SJSA1 (cell line): Measurements from ENCODE around the gene ODAD3. TPM values are rescaled to one million over a fixed set of nuclear protein-coding genes. Genes with fewer than 3 reads are reported as not detected.
A peak's percentile ranks its signal among the peaks of the same experiment; 100 is the strongest.
"Not testable (repeated sequence)": the region's sequence is repeated elsewhere in the genome, so short reads cannot be mapped to it uniquely, and the experiment has no call there.

Experiments
- DNase-seq, 2 experiments: peaks; one replicate each; pipeline ENCODE4 v3.0.0-alpha.2; 2015 to 2020; ENCODE audit warnings: low spot score in 2 of 2, low read depth in 1 of 2
- H3K27ac ChIP-seq: fragments of 250-450 bp; sonication (Bioruptor Pico); 2 replicates; pipeline ENCODE4 v1.5.1; 2020; ENCODE audit warnings: mild to moderate bottlenecking, moderate library complexity
- H3K27me3 ChIP-seq: fragments of 250-450 bp; sonication (Bioruptor Pico); replicated peaks from 2 replicates; pipeline ENCODE4 v1.5.1; 2020; ENCODE audit warnings: mild to moderate bottlenecking, moderate library complexity
- H3K36me3 ChIP-seq: fragments of 250-450 bp; sonication (Bioruptor Pico); 2 replicates; pipeline ENCODE4 v1.5.1; 2020; ENCODE audit warnings: mild to moderate bottlenecking
- H3K4me1 ChIP-seq: fragments of 250-450 bp; sonication (Bioruptor Pico); replicated peaks from 2 replicates; pipeline ENCODE4 v1.6.1; 2021; ENCODE audit warnings: mild to moderate bottlenecking
- H3K4me3 ChIP-seq: fragments of 250-450 bp; sonication (Bioruptor Pico); 2 replicates; pipeline ENCODE4 v1.5.1; 2020; ENCODE audit warnings: mild to moderate bottlenecking
- H3K9me3 ChIP-seq: fragments of 250-450 bp; sonication (Bioruptor Pico); replicated peaks from 2 replicates; pipeline ENCODE4 v1.5.1; 2020; ENCODE audit warnings: mild to moderate bottlenecking
- total RNA-seq: library from RNA; depleted of rRNA; stranded (reverse); fragments of >200 nt; shearing (Covaris generic); gene quantifications from 2 replicates; pipeline ENCODE4 v1.2.3, GENCODE V29; 2014

Gene ODAD3
- total RNA-seq, 1 experiment from 2014 or later = 0.24 TPM

DNA sequence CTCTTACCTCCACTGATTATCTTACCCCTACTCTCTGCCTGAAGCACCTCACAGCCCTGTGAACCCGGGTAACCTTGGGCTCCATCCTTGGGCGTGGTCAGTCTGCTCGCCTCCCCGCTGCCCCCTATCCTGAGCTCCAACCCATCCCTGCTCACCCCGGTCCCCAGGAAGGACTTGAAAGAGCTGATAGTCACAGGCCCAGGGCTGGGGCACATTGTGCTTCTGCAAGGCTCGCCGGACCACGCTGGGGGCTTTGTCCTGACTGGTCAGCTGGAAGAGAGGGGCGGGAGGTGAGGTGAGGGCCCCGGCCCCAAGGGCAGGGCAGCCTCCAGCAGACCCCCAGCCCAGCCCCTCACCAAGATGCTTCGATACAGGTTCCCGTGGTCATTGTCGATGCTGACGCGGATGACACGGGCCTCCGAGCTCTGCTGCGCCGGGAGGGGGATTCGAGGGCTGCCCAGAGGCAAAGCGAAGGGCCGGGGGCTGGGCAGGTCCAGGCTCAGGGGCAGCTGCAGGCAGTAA, 37.8 kb downstream of the ODAD3 start:
- Histone ChIP-seq H3K27ac (no peak overlapping the region), H3K9me3 (no peaks in the 10 kb centered on the region), H3K27me3 (no peaks in the 10 kb centered on the region), H3K4me1 (no peaks in the 10 kb centered on the region), H3K36me3 (no peaks in the 10 kb centered on the region), H3K4me3 (no peak overlapping the region)
- DNase-seq = no peak

DNA sequence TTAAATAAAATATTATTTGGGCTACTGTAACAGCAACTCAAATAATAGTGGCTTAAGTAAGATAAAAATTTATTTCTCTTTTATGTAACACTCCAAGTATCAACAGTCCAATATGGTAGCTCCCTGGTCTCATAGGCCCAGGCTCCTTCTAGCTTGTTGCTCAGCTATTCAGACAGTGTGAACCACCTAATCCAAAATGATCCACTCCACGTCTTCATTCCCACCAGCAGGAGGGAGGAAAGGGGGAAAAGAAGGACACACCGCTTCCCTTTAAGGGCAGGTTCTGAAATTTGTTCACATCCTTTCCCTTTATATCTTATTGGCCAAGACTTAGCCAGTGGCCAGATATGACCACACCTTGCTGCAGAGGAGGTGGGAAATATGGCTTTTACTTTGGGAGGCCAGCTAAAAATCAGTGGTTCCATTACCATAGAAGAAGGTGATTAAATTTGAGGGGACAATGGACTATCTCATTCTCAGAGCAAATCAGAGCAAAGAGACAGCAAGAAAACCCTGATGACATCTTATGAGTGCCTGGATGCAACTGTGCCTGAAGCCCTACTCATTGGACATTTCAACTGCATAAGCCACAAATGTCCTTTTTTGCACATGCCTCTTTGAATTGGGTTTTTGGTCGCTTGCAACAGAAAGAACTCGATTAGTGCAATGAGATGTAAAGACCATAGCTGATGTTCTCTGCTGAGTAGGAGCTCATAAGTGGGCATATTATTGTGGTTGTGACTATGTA, 43.8 kb downstream of the ODAD3 start:
- Histone ChIP-seq H3K4me3 (no peak overlapping the region), H3K4me1 (no peaks in the 10 kb centered on the region), H3K27me3 (no peaks in the 10 kb centered on the region), H3K36me3 (no peaks in the 10 kb centered on the region), H3K9me3 (no peaks in the 10 kb centered on the region), H3K27ac (no peak overlapping the region)
- DNase-seq = no peak

DNA sequence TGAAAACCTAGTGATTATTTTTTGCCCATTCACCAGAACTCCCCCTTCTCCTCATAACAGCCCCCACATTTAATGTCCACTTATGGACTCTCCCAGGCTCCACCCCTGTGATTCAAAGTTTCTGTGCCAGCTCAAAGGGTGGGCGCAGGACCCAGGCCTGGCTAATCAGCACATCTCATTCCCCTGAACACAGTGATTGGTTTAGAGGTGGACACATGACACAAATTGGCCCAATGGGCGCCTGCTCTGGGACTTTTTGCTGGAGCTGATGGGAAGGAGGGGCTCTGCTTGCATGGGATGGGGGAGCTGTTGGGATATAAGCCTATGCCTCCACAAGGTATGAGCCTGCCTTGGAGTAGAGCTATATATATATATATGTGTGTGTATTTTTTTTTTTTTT, 44.6 kb downstream of the ODAD3 start:
- no peak overlapping the region for H3K27ac ChIP-seq
- no peaks in the 10 kb centered on the region for H3K27me3 ChIP-seq
- H3K36me3 ChIP-seq = no peaks in the 10 kb centered on the region
- H3K9me3 ChIP-seq = no peaks in the 10 kb centered on the region
- DNase-seq = no peak
- no peaks in the 10 kb centered on the region for H3K4me1 ChIP-seq
- H3K4me3 ChIP-seq = no peak overlapping the region

DNA sequence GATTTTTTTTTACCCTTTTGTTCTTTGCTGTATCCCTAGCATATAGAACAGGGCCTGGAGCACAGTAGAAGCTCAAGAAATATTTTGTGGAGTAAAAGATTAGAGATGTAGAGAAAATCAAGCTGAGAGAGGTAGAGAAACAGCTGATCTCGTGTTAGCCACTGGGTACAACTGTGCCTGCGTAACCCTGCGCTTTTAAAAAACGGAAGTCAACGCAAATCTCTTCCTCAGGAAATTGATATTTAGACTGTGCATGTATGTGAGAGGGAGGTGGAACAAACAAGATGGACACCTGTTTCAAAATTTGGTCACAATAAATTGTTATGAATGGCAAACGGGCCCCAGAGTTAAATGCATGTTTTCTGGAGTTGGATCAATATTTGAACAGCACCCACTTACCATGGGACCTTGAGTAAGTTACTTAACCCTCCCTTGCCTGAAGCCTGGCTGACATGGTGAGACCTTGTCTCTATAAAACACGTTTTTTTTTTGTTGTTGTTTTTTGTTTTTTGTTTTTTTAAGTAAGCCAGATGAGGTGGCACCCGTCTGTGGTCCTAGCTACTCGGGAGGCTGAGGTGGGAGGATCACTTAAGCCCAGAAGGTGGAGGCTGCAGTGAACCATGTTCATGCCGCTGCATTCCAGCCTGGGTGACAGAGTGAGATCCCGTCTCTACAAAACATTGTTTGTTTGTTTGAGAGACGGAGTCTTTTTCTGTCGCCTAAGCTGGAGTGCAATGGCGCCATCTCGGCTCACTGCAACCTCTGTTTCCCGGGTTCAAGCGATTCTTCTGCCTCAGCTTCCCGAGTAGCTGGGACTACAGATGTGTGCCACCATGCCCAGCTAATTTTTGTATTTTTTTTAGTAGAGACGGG, 47.5 kb downstream of the ODAD3 start:
- Histone ChIP-seq H3K9me3 (no peaks in the 10 kb centered on the region), H3K27ac (no peak overlapping the region)
- no peak for DNase-seq

DNA sequence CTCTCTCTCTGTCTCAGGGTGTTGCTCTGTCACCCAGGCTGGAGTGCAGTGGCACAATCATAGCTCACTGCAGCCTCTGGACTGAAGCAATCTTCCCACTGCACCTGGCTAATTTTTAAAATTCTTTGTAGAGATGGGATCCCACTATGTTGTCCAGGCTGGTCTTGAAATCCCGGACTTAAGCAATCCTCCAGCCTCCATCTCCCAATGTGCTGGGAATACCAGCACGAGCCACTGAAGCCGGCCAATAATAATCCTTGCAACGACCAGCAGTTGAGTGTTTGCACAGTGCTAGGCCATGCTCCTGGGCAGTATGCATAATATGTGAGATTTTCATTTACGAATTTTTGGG, 50.2 kb downstream of the ODAD3 start:
- peaks cover 12% of the 10 kb centered on the region for H3K27me3 ChIP-seq
- H3K36me3 ChIP-seq = no peaks in the 10 kb centered on the region
- no peak overlapping the region for H3K4me3 ChIP-seq
- H3K27ac ChIP-seq = no peak overlapping the region
- DNase-seq = no peak
- no peaks in the 10 kb centered on the region for H3K9me3 ChIP-seq
- H3K4me1 ChIP-seq = peaks cover 32% of the 10 kb centered on the region

More for the DNA sequence above, 47.5 kb downstream of the ODAD3 start:
- Histone ChIP-seq H3K4me1 (peaks cover 15% of the 10 kb centered on the region), H3K27me3 (peaks cover 12% of the 10 kb centered on the region), H3K4me3 (no peak overlapping the region), H3K36me3 (no peaks in the 10 kb centered on the region)

DNA sequence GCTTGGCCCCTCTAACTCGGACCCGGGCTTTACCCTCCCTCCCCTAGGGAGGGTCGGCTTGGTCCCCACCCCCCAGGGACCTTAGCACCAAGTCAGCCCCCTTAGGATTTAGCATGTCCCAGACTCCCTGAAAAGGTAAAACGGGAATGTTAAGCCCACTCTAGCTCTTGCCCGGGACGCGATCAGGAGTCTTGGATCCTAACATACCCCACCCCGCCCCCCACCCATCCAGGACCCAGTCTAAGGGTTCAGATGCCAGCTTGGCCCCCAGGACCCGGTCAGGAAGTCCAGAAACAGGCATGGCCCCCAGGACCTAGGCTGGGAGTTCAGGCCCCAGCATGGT, 51.2 kb downstream of the ODAD3 start:
- DNase-seq = no peak
- Histone ChIP-seq H3K4me3 (peak overlapping the region; percentile 20), H3K36me3 (no peaks in the 10 kb centered on the region), H3K9me3 (no peaks in the 10 kb centered on the region), H3K27ac (no peak overlapping the region), H3K27me3 (peaks cover 12% of the 10 kb centered on the region), H3K4me1 (peaks cover 37% of the 10 kb centered on the region)

DNA sequence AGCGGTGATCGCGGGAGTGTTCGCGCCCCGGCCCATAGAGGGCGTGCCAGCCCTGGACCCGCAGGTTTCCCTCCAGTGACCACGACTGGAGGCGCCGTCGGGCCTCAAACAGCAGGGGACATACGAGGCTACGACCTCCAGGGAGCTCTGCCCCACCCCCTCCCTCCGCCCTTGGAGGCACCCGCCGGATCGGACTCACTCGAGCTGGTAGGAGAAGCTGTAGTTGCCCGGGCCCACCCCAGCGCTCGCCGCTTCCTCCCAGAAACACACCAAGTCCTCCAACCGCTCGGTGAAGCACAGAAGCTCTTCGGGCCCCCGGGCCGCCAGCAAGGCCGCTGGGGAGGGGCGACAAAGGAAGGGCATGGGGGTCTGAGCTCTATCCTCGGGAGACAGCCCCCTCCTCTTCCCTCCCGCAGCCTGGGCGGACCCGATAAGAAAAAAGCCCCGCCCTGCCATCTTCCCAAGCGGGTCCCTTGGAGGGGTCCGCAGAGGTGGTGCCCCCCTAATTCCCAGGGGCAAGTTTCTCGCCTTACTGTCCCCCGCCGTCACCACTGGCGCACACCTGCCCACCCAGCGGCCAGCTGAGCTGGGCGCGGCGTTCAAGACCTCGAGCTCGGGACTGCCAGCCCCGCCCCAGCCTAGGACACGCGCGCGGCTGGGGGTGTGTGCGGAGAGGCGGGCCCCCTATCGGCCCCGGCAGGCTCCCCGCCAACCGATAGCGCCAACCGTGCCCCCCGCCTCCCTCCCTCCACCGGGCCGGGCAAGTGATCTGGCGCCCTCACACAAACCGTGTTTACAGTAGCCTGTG, 51.8 kb downstream of the ODAD3 start:
- Histone ChIP-seq H3K9me3 (no peaks in the 10 kb centered on the region), H3K4me3 (0 out of 2 replicates have a peak overlapping the region, but pooled peaks have one; percentile 3), H3K27me3 (peaks cover 12% of the 10 kb centered on the region), H3K36me3 (no peaks in the 10 kb centered on the region), H3K27ac (no peak overlapping the region), H3K4me1 (peaks cover 43% of the 10 kb centered on the region)
- DNase-seq = peak in 1 of 2 experiments; percentile 59

DNA sequence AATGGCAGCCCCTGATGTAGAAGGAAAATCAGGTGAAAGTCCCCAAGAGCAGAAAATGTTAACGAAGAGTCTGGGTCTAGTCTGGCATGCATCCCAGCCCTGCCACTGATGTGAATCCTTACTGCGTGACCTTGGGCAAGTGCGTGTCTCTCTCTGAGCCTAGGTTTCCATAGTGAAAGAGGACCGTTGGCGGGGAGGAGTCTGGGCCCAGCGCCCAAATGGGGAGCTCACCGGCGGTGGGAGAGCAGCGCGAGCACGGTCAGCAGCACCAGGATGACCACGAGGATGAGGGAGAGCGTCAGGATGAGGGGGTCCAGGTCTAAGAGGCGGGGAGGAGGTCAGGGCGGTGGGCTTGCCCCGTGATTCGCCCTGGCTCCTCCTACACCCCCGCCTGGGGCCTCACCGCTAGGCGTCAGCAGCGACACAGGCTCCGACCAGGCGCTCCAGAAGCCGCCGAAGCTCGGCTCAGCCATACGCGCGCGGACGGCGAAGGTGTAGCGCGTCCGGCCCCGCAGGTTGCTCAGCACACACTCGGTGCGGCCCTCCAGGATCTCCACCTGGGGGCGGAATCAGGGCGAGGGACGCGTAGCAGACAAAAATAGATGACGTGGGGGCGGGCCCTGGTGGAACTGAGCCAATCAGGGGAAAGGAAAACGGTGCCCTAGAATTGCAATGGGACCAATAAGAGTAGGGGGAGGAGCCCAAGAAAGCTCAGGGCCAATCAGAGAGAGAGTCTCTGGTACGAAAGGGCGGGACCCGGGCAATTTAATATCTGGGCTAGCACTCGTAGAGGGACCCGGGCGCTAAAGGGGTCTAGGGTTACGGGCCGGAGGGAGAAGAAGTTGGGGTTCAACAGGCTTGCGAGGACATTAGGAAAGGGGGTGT, 54.0 kb downstream of the ODAD3 start:
- peak; percentile 96 to 99 for DNase-seq
- Histone ChIP-seq H3K4me3 (peak overlapping the region; percentile 48), H3K27me3 (peaks cover 12% of the 10 kb centered on the region), H3K27ac (peak overlapping the region; percentile 53), H3K36me3 (no peaks in the 10 kb centered on the region), H3K9me3 (no peaks in the 10 kb centered on the region), H3K4me1 (peaks cover 55% of the 10 kb centered on the region)

DNA sequence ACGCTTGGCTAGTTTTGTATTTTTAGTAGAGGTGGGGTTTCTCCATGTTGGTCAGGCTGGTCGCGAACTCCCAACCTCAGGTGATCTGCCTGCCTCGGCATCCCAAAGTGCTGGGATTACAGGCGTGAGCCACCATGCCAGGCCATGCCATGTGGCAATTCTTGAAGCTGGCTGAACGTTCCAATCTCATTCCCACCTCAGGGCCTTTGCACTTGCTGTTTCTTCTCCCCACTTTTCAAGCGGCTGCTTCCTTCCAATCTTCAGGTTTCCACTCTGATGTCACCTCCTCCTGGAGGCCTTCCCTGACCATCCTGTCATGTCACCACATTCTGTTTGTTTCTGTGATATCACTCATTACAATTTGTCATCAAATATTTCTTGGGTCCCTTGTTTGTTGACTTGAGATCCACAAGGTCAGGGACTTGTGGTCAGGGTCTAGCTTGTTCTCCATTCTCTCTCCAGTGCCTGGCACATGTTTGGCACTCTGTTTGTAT, 55.0 kb downstream of the ODAD3 start:
- Histone ChIP-seq H3K36me3 (no peaks in the 10 kb centered on the region), H3K27me3 (peaks cover 12% of the 10 kb centered on the region), H3K4me3 (no peak overlapping the region), H3K4me1 (peaks cover 61% of the 10 kb centered on the region), H3K9me3 (no peaks in the 10 kb centered on the region), H3K27ac (no peak overlapping the region)
- no peak for DNase-seq

DNA sequence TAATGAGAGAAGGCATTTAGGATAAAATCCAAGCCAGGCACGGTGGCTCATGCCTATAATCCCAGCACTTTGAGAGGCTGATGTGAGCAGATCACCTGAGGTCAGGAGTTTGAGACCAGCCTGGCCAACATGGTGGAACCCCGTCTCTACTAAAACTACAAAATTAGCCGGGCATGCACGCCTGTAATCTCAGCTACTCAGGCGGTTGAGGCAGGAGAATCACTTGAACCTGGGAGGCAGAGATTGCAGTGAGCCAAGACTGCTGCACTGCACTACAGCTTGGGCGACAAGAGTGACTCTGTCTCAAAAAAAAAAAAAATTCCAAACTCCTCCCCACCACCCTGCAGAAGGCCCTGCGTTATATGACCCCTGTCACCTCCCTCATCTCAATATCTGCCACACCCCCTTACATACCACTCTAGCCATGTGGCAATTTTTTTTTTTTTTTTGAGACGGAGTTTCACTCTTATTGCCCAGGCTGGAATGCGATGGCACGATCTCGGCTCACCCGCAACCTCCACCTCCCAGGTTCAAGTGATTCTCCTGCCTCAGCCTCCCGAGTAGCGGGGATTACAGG, 55.6 kb downstream of the ODAD3 start:
- not testable (repeated sequence) for H3K36me3 ChIP-seq, H3K9me3 ChIP-seq, H3K27ac ChIP-seq, H3K4me3 ChIP-seq, DNase-seq
- peaks cover 12% of the 10 kb centered on the region for H3K27me3 ChIP-seq
- H3K4me1 ChIP-seq = peaks cover 61% of the 10 kb centered on the region

DNA sequence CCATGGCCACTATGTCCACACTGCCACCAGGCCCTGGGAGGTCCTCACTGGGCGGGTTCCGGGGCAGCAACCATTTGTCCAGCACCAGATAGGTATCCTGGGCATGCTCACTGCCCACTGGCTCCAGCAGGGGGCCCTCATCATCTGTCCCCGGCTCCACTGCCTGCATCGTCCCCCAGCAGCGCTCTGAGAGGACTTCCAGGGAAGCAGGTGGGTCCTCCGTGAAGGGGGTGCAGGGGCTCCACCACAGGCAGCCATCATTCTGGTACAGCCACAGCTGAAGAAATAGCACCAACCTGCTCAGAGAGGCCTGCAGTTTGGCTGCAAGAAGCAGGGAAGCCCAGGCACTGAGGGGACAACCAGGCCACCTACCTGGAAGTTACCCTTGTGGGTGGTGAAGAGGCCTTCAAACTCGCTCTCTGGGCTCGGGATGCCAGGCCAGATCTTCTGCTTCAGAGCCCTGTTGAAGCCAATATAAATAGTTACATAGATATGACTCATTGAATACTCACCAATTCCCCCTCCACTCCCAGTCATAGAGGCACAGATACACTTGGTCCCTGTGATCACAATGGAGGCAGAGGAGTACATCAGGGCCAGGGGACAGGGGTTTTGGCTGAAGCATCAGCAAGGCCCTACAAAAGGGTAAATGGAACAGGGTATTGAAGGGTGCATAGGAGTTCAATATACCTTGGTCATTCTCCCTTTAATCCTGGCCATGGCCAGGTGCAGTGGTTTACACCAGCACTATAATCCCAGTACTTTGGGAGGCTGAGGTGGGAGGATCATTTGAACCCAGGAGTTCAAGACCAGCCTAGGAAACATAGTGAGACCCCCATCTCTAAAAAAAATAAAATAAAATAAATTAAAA, 56.4 kb downstream of the ODAD3 start:
- Histone ChIP-seq H3K4me3 (no peak overlapping the region), H3K27me3 (peaks cover 12% of the 10 kb centered on the region), H3K27ac (no peak overlapping the region), H3K36me3 (no peaks in the 10 kb centered on the region), H3K9me3 (no peaks in the 10 kb centered on the region), H3K4me1 (peaks cover 61% of the 10 kb centered on the region)
- DNase-seq = peak; percentile 70 to 78

DNA sequence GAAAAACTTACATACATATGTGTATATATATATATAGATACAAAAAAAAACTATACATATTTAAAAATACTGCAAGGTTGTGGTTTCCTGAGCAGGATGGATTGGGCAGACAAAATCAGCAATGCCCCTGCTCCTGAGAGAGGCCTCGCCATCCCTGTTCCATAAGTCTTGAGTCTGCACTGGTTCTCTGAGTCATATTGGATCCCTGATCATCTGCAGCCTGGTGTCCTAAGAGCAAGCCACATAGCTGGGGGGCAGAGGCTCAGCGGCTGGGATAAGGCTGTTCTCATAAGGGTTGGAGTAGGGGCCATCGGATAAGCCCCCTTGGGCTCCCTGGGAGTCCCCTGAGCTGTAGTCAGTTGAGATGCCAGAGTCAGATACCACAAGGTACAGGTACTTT, 57.2 kb downstream of the ODAD3 start:
- Histone ChIP-seq H3K4me1 (peaks cover 55% of the 10 kb centered on the region), H3K27me3 (peaks cover 4% of the 10 kb centered on the region), H3K27ac (no peak overlapping the region), H3K9me3 (no peaks in the 10 kb centered on the region), H3K36me3 (no peaks in the 10 kb centered on the region), H3K4me3 (no peak overlapping the region)
- no peak for DNase-seq
